ENCODE data around the gene DDX49.

GRCh38 chr19:18919086-18919899, at the start of gene DDX49, which contains the start of gene COPE:
- TF ChIP-seq FOXK2 (IDR thresholded peaks at IDR 0.05), result no peak; the same call in none of the 2 replicates
- TF ChIP-seq ZNF384 (IDR thresholded peaks at IDR 0.05), result no peak
- no peak for TF ChIP-seq SUZ12 (IDR thresholded peaks at IDR 0.05)
- TF ChIP-seq FOXM1 (IDR thresholded peaks at IDR 0.05; ENCODE audit: borderline replicate concordance), result no peak
- TF ChIP-seq FOXA1 (IDR thresholded peaks at IDR 0.05), result no peak
- TF ChIP-seq SP1 (IDR thresholded peaks at IDR 0.05), result no peak
- no peak for TF ChIP-seq BHLHE40 (IDR thresholded peaks at IDR 0.05; ENCODE audit: borderline replicate concordance)
- no peak for TF ChIP-seq TARDBP (IDR thresholded peaks at IDR 0.05)

Measured in HEK293T (cell line).